Activated CD8-positive, alpha-beta memory T cell treated with anti-CD3 and anti-CD28 coated beads, Interleukin-2, amount 50 U/mL, for 24 hours (primary cell): ENCODE results near the gene COL18A1.
"Not testable (repeated sequence)": the region's sequence is repeated elsewhere in the genome, so short reads cannot be mapped to it uniquely, and the experiment has no call there.

ENCODE experiments used
- DNase-seq: peaks from one replicate; pipeline ENCODE4 v3.0.0-alpha.2; 2020; ENCODE audit errors: extremely low read depth

Gene COL18A1

GRCh38 chr21:45367402-45368351 is 37.3 kb upstream of the COL18A1 start:
- DNase-seq, result no peak

- not testable (repeated sequence) for DNase-seq
Observed at GRCh38 chr21:45369018-45369417, 35.9 kb upstream of the COL18A1 start.

- no peak for DNase-seq
Observed at GRCh38 chr21:45370575-45370974, 34.4 kb upstream of the COL18A1 start.

GRCh38 chr21:45371081-45371480 is 33.9 kb upstream of the COL18A1 start:
- no peak for DNase-seq

- no peak for DNase-seq
Observed at GRCh38 chr21:45371655-45372054, 33.3 kb upstream of the COL18A1 start.

GRCh38 chr21:45372732-45373355 is 32.1 kb upstream of the COL18A1 start:
- no peak for DNase-seq

GRCh38 chr21:45373991-45374816 is 30.8 kb upstream of the COL18A1 start:
- no peak for DNase-seq

GRCh38 chr21:45374826-45375455 is 30.0 kb upstream of the COL18A1 start:
- no peak for DNase-seq

- no peak for DNase-seq
Observed at GRCh38 chr21:45376459-45377324, 28.3 kb upstream of the COL18A1 start.

- DNase-seq, result no peak
Observed at GRCh38 chr21:45377325-45377709, 27.6 kb upstream of the COL18A1 start.

- DNase-seq, result no peak
Observed at GRCh38 chr21:45377866-45378257, 27.1 kb upstream of the COL18A1 start.

- no peak for DNase-seq
Observed at GRCh38 chr21:45378258-45378966, 26.6 kb upstream of the COL18A1 start.

GRCh38 chr21:45379171-45379900 is 25.6 kb upstream of the COL18A1 start:
- no peak for DNase-seq

GRCh38 chr21:45379901-45380330 is 25.0 kb upstream of the COL18A1 start:
- no peak for DNase-seq

- DNase-seq, result no peak
Observed at GRCh38 chr21:45380566-45380965, 24.4 kb upstream of the COL18A1 start.

- DNase-seq, result no peak
Observed at GRCh38 chr21:45381036-45381787, 23.8 kb upstream of the COL18A1 start.

GRCh38 chr21:45381865-45382696 is 22.9 kb upstream of the COL18A1 start:
- DNase-seq, result no peak

- no peak for DNase-seq
Observed at GRCh38 chr21:45382697-45382997, 22.3 kb upstream of the COL18A1 start.
